ENCODE results near the gene SSR3.

DNA sequence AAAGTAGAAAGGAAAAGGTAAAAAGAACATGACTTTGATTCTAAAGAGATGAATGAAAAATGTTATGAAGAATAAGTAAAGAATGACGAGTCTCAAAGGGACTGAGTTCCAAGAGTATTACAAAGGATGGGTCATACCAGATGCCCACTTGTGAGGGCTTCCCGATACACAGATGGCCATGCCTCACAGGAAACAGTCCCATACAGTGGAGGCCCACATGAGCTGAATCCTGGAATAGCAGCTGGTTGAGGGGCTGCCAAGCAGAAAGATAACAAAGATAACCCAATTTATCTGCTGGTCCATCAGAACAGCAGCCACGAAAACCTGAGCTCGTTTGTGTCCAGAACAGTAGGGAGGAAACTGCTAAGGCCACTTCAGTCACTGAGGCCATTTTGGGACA lies 3.7 kb downstream of the SSR3 start:
- TF ChIP-seq POLR2AphosphoS5 (IDR thresholded peaks at IDR 0.05; ENCODE audit: low read depth, low read length) (no peak), POLR2A (IDR thresholded peaks at IDR 0.05; ENCODE audit: low read depth, low read length) (no peak), PAX5 (IDR thresholded peaks at IDR 0.05; ENCODE audit: insufficient read depth, low read length, severe bottlenecking) (no peak), TAF1 (IDR thresholded peaks at IDR 0.05; ENCODE audit: low read depth, low read length) (no peak), SPI1 (IDR thresholded peaks at IDR 0.05; ENCODE audit: low read depth, low read length) (no peak), POU2F2 (IDR thresholded peaks at IDR 0.05; ENCODE audit: low read depth, low read length) (no peak)
